ENCODE results near the gene SLC12A7.

- no peak for TF ChIP-seq POLR2A (IDR thresholded peaks at IDR 0.05; ENCODE audit: low read depth, low read length)
- no peak for TF ChIP-seq TAF1 (IDR thresholded peaks at IDR 0.05; ENCODE audit: borderline replicate concordance, low read depth, low read length)
Measured at GRCh38 chr5:1131191-1131621, 19.3 kb upstream of the SLC12A7 start.
